Ovary (tissue), 9 donors: Measurements from ENCODE around the gene NEO1. TPM values are rescaled to one million over a fixed set of nuclear protein-coding genes. Genes with fewer than 3 reads are reported as not detected.

Source experiments
- DNase-seq, 5 donors: peaks; one replicate each; pipeline ENCODE4 v3.0.0-alpha.2; 2019 to 2020
- H3K27ac ChIP-seq, 2 donors: fragments of 200-600 bp; one replicate each; pipeline versions ENCODE4 v1.5.1 to v1.8.0; 2019 to 2022
- H3K27me3 ChIP-seq: fragments of 200-600 bp; one replicate; pipeline ENCODE4 v1.8.0; 2022
- H3K36me3 ChIP-seq: fragments of 200-600 bp; sonication (generic); one replicate; pipeline ENCODE4 v1.5.1; 2019
- H3K4me1 ChIP-seq: one replicate; pipeline ENCODE4 v1.8.1; 2013; ENCODE audit warnings: mild to moderate bottlenecking, moderate library complexity; ENCODE audit not compliant: insufficient read depth
- H3K4me3 ChIP-seq: fragments of 200-600 bp; sonication (generic); one replicate; pipeline ENCODE4 v1.5.1; 2017
- H3K9me3 ChIP-seq, 2 donors: fragments of 200-600 bp in 1 of 2; sonication (generic) in 1 of 2; one replicate each; pipeline versions ENCODE4 v1.5.1 to v1.8.1; 2013 to 2019; ENCODE audit warnings: mild to moderate bottlenecking in 1 of 2, moderate library complexity in 1 of 2
- CTCF ChIP-seq, 3 donors: fragments of 450-650 bp in 2 of 3; fragments of 200-600 bp in 1 of 3; IDR thresholded peaks; one replicate each; pipeline versions ENCODE4 v1.5.1 to v1.8.0; 2016 to 2022; ENCODE audit warnings: antibody characterized with exemption in 3 of 3, mild to moderate bottlenecking in 1 of 3
- EP300 ChIP-seq: sonication (generic); formaldehyde crosslinking; IDR thresholded peaks from one replicate; pipeline ENCODE4 v1.6.1; 2017; ENCODE audit warnings: antibody characterized with exemption
- POLR2A ChIP-seq: fragments of 450-650 bp; IDR thresholded peaks from one replicate; pipeline ENCODE4 v1.6.1; 2017; ENCODE audit warnings: antibody characterized with exemption, mild to moderate bottlenecking, moderate library complexity
- WGBS, 3 donors: extraction: QIAGEN DNeasy Blood & Tissue Kit in 1 of 3; methylation state at CpG; one replicate each; pipeline versions ENCODE4 v1.1.5 to v1.1.7; 2013 to 2017; 5-methylcytosine and 5-hydroxymethylcytosine counted together
- intact Hi-C, 4 donors: fragments of 100-400 bp; cut with DNase I; formaldehyde crosslinking; loops; one replicate each; pipeline versions ENCODE4 v1.11.0 to v1.15.1; 2022 to 2023
- polyA plus RNA-seq, 2 donors: library from polyadenylated mRNA; stranded (reverse); fragments of 200-250 nt in 1 of 2; fragments of 350-450 nt in 1 of 2; fragmentation: Illumina TruSeq in 1 of 2; extraction: RNeasy Lipid Tissue Mini Kit (QIAGEN cat#74804) in 1 of 2; gene quantifications; one replicate each; pipeline ENCODE4 v1.2.3, GENCODE V29; 2013 to 2014
- total RNA-seq, 7 donors: library from RNA; depleted of rRNA in 2 of 7; stranded (reverse); fragments of >200 nt in 2 of 7; fragmentation: NEBNext Ultra II Directional in 3 of 7; extraction: Animal tissue kit (Norgen Biotek cat#: 25700) in 3 of 7; gene quantifications; one replicate each; pipeline versions ENCODE4 v1.1.0 to v1.2.4, GENCODE V29; 2016 to 2023
- donor health status: DM: no; HTN: no; CAD: no; lungs with moderate emphysema.
- donor health status: DM: no; HTN: no; CAD: no.
- donor health status: Bipolar disorder and iron deficiency.
- donor health status: DM: yes; HTN: yes; CAD: no.
- donor health status: DM: no; HTN: no; CAD: no.
- donor health status: DM: yes; HTN: yes; CAD: no.

Gene NEO1
- total and polyA plus RNA-seq, 9 donors = 22.8 to 54.7 (median 40.7) TPM

DNA sequence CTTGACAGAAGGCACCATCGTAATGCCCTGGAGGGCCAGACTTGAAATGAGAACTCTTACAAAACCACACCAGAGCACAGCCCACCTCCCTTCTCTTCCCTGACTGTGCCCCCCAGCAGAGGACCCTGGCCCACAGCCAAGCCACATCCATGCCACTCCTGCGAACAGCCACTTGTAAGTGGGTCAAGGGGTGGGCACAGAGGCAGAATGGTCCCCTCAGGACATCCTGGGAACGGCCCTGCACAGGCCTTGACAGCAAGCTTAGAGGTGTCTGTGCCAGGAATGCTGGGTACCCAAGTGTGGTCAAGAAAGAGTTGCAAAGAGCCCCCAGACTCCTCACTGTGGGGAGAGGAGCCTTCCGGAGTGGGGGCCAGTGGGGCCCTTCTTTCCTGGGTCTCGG lies 283.2 kb downstream of the NEO1 start:
- Histone ChIP-seq H3K9me3 (no peaks in the 10 kb centered on the region), H3K4me1 (no peaks in the 10 kb centered on the region), H3K36me3 (no peaks in the 10 kb centered on the region), H3K27ac (no peak overlapping the region), H3K27me3 (no peaks in the 10 kb centered on the region), H3K4me3 (no peak overlapping the region)
- WGBS, 3 donors = 77 to 82% (median 79%) methylated on average over 5 of the region's 5 CpGs
- intact Hi-C loops = no loop called here
- no peak for TF ChIP-seq POLR2A
- TF ChIP-seq CTCF (IDR thresholded peaks at IDR 0.05) = no peak
- no peak for TF ChIP-seq EP300
- DNase-seq = no peak

DNA sequence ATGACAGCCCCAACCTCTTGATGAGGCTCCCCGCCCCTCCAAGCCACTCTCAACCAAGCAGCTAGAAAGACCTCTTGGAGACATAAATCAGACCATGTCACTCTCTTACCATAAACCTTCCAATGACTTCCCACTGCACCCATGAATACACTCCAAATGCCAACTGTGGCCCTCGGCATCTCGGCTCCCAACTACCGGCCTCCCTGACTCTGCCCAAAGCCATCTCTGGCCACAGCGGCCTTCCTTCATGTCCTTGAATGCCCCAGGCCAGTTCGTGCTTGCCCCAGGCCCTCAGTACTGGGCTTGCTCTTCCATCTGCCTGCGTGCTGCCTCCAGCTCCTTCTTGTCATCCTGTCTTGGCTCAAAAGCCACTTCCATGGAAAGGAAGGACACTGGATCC lies 284.5 kb downstream of the NEO1 start:
- no peaks in the 10 kb centered on the region for H3K36me3 ChIP-seq
- H3K4me3 ChIP-seq = no peak overlapping the region
- intact Hi-C loops = no loop called here
- WGBS, 3 donors = 82 to 87% (median 83%) methylated on average over 7 of the region's 7 CpGs
- no peaks in the 10 kb centered on the region for H3K27me3 ChIP-seq
- H3K9me3 ChIP-seq = no peaks in the 10 kb centered on the region
- TF ChIP-seq POLR2A = no peak
- no peak for TF ChIP-seq CTCF (IDR thresholded peaks at IDR 0.05)
- TF ChIP-seq EP300 = no peak
- no peaks in the 10 kb centered on the region for H3K4me1 ChIP-seq
- H3K27ac ChIP-seq = no peak overlapping the region
- DNase-seq = no peak

DNA sequence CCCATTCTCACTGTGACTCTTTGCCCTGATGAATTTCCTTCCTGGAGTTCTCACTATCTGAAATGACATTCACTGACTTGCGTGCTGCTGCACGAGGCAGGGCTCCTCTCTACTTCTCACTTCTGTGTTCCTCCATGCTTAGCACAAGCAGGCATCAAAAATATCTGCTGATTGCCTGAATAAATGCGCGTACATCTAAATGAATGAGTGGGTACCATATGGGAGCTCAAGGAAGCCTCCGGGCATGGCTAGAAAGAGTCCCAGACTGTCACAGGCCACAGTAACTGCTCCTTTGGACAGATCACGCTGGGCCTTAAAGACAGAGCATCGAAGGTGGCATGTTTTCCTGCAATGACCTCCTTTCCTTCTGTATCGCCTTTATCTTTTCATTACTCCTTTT lies 284.9 kb downstream of the NEO1 start:
- TF ChIP-seq EP300 = no peak
- TF ChIP-seq POLR2A = no peak
- no peak for TF ChIP-seq CTCF (IDR thresholded peaks at IDR 0.05)
- Histone ChIP-seq H3K36me3 (no peaks in the 10 kb centered on the region), H3K27me3 (no peaks in the 10 kb centered on the region), H3K27ac (no peak overlapping the region), H3K4me1 (no peaks in the 10 kb centered on the region), H3K4me3 (no peak overlapping the region), H3K9me3 (no peaks in the 10 kb centered on the region)
- intact Hi-C loops = no loop called here
- WGBS, 3 donors = 82 to 89% (median 84%) methylated on average over 8 of the region's 8 CpGs
- DNase-seq = no peak

DNA sequence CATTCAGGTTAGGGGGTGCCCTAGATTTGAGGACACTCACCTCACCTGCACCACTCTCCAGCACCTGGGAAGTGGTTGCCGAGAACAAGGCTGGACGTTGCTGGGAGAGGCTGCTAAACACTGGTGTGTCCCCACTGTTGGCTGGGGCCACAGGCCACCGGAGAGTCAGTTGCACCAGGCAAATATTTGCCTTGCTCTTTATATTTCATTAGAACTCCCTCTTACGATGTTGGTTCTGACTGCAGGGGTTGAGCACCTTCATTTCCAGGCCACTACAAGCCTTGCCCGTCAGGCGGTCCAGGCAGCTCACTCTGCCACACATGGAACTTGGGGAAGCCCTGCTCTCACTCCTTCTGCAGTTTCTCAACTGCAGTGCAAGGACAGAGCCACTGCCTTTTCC lies 285.8 kb downstream of the NEO1 start:
- intact Hi-C loops = no loop called here
- H3K4me3 ChIP-seq = no peak overlapping the region
- DNase-seq = no peak
- WGBS, 3 donors = 76 to 89% (median 86%) methylated on average over 6 of the region's 6 CpGs
- H3K9me3 ChIP-seq = no peaks in the 10 kb centered on the region
- H3K27me3 ChIP-seq = no peaks in the 10 kb centered on the region
- no peak for TF ChIP-seq POLR2A
- TF ChIP-seq CTCF (IDR thresholded peaks at IDR 0.05) = no peak
- TF ChIP-seq EP300 = no peak
- no peaks in the 10 kb centered on the region for H3K36me3 ChIP-seq
- H3K27ac ChIP-seq = no peak overlapping the region
- no peaks in the 10 kb centered on the region for H3K4me1 ChIP-seq
